Measurements from ENCODE around the gene MARCO. TPM values are rescaled to one million over a fixed set of nuclear protein-coding genes. Genes with fewer than 3 reads are reported as not detected.

The MARCO gene
- not detected for polyA plus RNA-seq (2013, experiment 1 of 2)
- polyA plus RNA-seq (2013, experiment 2 of 2) = not detected

GRCh38 chr2:118942031-118942430, at the start of gene MARCO:
MARCO (plus strand) TSS chr2:118942194; CDS start chr2:118942301, 107 bp downstream.
- H3K27me3 ChIP-seq (ENCODE audit: insufficient read depth, low read length) = no peaks in the 10 kb centered on the region

GRCh38 chr2:118893100-118893499, 48.9 kb upstream of the MARCO start:
- Histone ChIP-seq H3K27me3 (ENCODE audit: insufficient read depth, low read length) (no peaks in the 10 kb centered on the region), H3K9ac (ENCODE audit: low read depth, low read length) (no peak overlapping the region), H3K9me3 (ENCODE audit: insufficient read depth, low read depth, low read length) (peaks cover 13% of the 10 kb centered on the region), H3K27ac (ENCODE audit: low read depth, low read length) (no peak overlapping the region), H3K36me3 (ENCODE audit: insufficient read depth, low read length) (no peaks in the 10 kb centered on the region), H3K4me3 (ENCODE audit: low read length) (no peak overlapping the region), H3K4me1 (ENCODE audit: insufficient read depth, low read length) (no peaks in the 10 kb centered on the region)
- 96% methylated on average over 3 of the region's 3 CpGs for WGBS

More at GRCh38 chr2:118942031-118942430, at the start of gene MARCO:
- WGBS = 92% methylated on average over 7 of the region's 7 CpGs
- Histone ChIP-seq H3K36me3 (ENCODE audit: insufficient read depth, low read length) (no peaks in the 10 kb centered on the region), H3K4me3 (ENCODE audit: low read length) (no peak within 1 kb of the TSS), H3K4me1 (ENCODE audit: insufficient read depth, low read length) (no peaks in the 10 kb centered on the region), H3K27ac (ENCODE audit: low read depth, low read length) (no peak within 1 kb of the TSS), H3K9ac (ENCODE audit: low read depth, low read length) (no peak within 1 kb of the TSS), H3K9me3 (ENCODE audit: insufficient read depth, low read depth, low read length) (no peaks in the 10 kb centered on the region)

GRCh38 chr2:118902266-118903028, 39.5 kb upstream of the MARCO start:
- WGBS = 89% methylated on average over 11 of the region's 11 CpGs
- H3K4me1 ChIP-seq (ENCODE audit: insufficient read depth, low read length) = no peaks in the 10 kb centered on the region
- H3K9ac ChIP-seq (ENCODE audit: low read depth, low read length) = no peak overlapping the region
- H3K9me3 ChIP-seq (ENCODE audit: insufficient read depth, low read depth, low read length) = no peaks in the 10 kb centered on the region
- no peak overlapping the region for H3K27ac ChIP-seq (ENCODE audit: low read depth, low read length)
- no peaks in the 10 kb centered on the region for H3K36me3 ChIP-seq (ENCODE audit: insufficient read depth, low read length)
- no peak overlapping the region for H3K4me3 ChIP-seq (ENCODE audit: low read length)
- no peaks in the 10 kb centered on the region for H3K27me3 ChIP-seq (ENCODE audit: insufficient read depth, low read length)

GRCh38 chr2:118903029-118903351, 39.0 kb upstream of the MARCO start:
- Histone ChIP-seq H3K36me3 (ENCODE audit: insufficient read depth, low read length) (no peaks in the 10 kb centered on the region), H3K4me1 (ENCODE audit: insufficient read depth, low read length) (no peaks in the 10 kb centered on the region), H3K27ac (ENCODE audit: low read depth, low read length) (no peak overlapping the region), H3K27me3 (ENCODE audit: insufficient read depth, low read length) (no peaks in the 10 kb centered on the region), H3K9ac (ENCODE audit: low read depth, low read length) (no peak overlapping the region), H3K9me3 (ENCODE audit: insufficient read depth, low read depth, low read length) (no peaks in the 10 kb centered on the region), H3K4me3 (ENCODE audit: low read length) (no peak overlapping the region)
- 90% methylated on average over 2 of the region's 2 CpGs for WGBS

DNA sequence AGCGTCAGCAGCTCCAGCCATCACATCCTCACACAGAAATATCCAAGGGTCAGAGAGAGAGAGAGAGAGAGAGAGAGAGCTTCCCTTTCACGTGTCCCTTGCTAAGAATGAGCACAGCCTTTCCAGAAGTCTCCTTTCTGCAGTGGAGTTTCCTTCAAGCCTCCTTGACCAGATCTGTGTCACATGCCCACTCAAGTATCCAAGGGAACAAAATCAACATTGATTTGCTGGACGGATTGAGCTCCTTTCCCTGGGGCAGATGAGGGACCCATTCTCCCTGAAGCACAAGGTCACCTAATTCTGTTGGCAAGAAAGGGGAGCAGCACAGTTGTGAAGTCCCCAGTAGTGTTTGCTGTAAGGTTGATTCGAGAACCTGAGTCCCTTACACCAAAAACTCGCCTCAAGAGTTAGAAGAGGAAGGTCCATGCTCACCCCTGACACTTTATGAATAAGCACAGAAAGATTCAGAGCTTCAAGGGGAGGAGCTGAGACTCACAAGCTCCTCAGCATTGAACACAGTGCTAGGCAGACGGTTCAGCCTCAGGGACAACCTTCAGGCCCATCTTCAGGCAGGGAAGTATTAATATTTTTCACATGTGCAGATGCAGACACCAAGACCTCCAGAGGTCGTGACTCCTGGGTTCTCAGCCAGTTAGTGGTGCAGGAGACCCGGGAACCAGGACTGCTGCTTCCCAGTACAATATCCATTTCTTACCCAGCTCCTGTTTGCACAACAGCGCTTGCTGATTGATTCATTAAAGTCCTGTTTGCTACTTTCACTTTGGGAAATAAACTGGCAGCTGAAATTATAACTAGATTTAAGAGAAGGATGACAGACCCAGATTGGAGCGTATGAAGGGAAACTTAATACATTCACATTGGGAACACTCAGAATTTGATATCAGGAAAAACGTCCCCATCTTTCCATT, 38.2 kb upstream of the MARCO start:
- 79% methylated on average over 11 of the region's 11 CpGs for WGBS
- Histone ChIP-seq H3K4me3 (ENCODE audit: low read length) (no peak overlapping the region), H3K27ac (ENCODE audit: low read depth, low read length) (no peak overlapping the region), H3K36me3 (ENCODE audit: insufficient read depth, low read length) (no peaks in the 10 kb centered on the region), H3K9me3 (ENCODE audit: insufficient read depth, low read depth, low read length) (no peaks in the 10 kb centered on the region), H3K4me1 (ENCODE audit: insufficient read depth, low read length) (no peaks in the 10 kb centered on the region), H3K9ac (ENCODE audit: low read depth, low read length) (no peak overlapping the region), H3K27me3 (ENCODE audit: insufficient read depth, low read length) (no peaks in the 10 kb centered on the region)

- Histone ChIP-seq H3K4me1 (ENCODE audit: insufficient read depth, low read length) (no peaks in the 10 kb centered on the region), H3K4me3 (ENCODE audit: low read length) (no peak overlapping the region), H3K27ac (ENCODE audit: low read depth, low read length) (no peak overlapping the region), H3K36me3 (ENCODE audit: insufficient read depth, low read length) (no peaks in the 10 kb centered on the region), H3K9me3 (ENCODE audit: insufficient read depth, low read depth, low read length) (no peaks in the 10 kb centered on the region), H3K9ac (ENCODE audit: low read depth, low read length) (no peak overlapping the region), H3K27me3 (ENCODE audit: insufficient read depth, low read length) (no peaks in the 10 kb centered on the region)
- 97% methylated on average over 3 of the region's 3 CpGs for WGBS
Observed at GRCh38 chr2:118905206-118905605, 36.8 kb upstream of the MARCO start.

GRCh38 chr2:118906186-118906585, 35.8 kb upstream of the MARCO start:
- Histone ChIP-seq H3K4me1 (ENCODE audit: insufficient read depth, low read length) (no peaks in the 10 kb centered on the region), H3K9me3 (ENCODE audit: insufficient read depth, low read depth, low read length) (no peaks in the 10 kb centered on the region), H3K9ac (ENCODE audit: low read depth, low read length) (no peak overlapping the region), H3K27me3 (ENCODE audit: insufficient read depth, low read length) (no peaks in the 10 kb centered on the region), H3K36me3 (ENCODE audit: insufficient read depth, low read length) (no peaks in the 10 kb centered on the region), H3K27ac (ENCODE audit: low read depth, low read length) (no peak overlapping the region), H3K4me3 (ENCODE audit: low read length) (no peak overlapping the region)
- WGBS = 95% methylated on average over 4 of the region's 4 CpGs

DNA sequence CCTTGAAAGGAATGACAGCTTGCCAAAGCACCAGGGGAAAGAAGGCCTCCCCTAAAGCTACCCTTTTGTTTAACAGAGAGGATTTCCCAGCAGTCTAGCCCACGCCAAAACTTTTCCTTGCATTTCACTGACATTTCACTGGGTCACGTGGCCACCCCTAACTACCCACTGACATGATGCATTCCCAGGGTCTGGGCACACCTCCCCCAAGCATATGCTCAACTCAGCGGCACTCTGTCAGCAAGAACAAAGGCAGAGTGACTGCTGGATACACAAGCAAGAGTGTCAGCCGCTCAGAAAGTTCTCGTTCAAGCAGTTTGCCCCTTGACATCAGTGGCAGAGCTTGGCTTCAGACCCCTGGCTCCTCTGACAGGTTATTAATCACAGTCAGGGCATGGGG, 34.2 kb upstream of the MARCO start:
- Histone ChIP-seq H3K36me3 (ENCODE audit: insufficient read depth, low read length) (no peaks in the 10 kb centered on the region), H3K9me3 (ENCODE audit: insufficient read depth, low read depth, low read length) (no peaks in the 10 kb centered on the region), H3K4me3 (ENCODE audit: low read length) (no peak overlapping the region), H3K27me3 (ENCODE audit: insufficient read depth, low read length) (no peaks in the 10 kb centered on the region), H3K27ac (ENCODE audit: low read depth, low read length) (no peak overlapping the region), H3K4me1 (ENCODE audit: insufficient read depth, low read length) (no peaks in the 10 kb centered on the region), H3K9ac (ENCODE audit: low read depth, low read length) (no peak overlapping the region)
- 81% methylated on average over 4 of the region's 5 CpGs for WGBS

DNA sequence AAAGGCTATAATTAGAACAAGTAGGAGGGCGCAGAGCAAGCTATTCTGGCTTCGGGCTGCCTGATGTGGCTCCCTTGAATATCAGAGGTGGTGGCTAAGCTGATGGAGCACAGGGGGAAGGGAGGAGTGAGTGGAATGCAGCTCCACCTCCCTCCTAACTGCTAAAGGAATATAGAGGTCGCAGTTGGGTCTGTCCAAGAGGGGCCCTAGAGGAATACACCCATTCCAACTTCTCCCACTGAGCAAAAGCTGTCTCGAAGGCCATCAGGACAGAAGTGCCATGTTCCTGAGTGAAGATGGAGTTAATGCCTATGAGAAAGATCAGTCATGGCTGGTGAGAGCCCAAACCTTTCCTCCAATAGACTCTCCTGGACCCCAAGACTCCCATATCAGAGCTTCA, 32.8 kb upstream of the MARCO start:
- Histone ChIP-seq H3K36me3 (ENCODE audit: insufficient read depth, low read length) (no peaks in the 10 kb centered on the region), H3K9ac (ENCODE audit: low read depth, low read length) (no peak overlapping the region), H3K27me3 (ENCODE audit: insufficient read depth, low read length) (no peaks in the 10 kb centered on the region), H3K9me3 (ENCODE audit: insufficient read depth, low read depth, low read length) (no peaks in the 10 kb centered on the region), H3K4me3 (ENCODE audit: low read length) (no peak overlapping the region), H3K4me1 (ENCODE audit: insufficient read depth, low read length) (no peaks in the 10 kb centered on the region), H3K27ac (ENCODE audit: low read depth, low read length) (no peak overlapping the region)
- 97% methylated on average over 4 of the region's 4 CpGs for WGBS

DNA sequence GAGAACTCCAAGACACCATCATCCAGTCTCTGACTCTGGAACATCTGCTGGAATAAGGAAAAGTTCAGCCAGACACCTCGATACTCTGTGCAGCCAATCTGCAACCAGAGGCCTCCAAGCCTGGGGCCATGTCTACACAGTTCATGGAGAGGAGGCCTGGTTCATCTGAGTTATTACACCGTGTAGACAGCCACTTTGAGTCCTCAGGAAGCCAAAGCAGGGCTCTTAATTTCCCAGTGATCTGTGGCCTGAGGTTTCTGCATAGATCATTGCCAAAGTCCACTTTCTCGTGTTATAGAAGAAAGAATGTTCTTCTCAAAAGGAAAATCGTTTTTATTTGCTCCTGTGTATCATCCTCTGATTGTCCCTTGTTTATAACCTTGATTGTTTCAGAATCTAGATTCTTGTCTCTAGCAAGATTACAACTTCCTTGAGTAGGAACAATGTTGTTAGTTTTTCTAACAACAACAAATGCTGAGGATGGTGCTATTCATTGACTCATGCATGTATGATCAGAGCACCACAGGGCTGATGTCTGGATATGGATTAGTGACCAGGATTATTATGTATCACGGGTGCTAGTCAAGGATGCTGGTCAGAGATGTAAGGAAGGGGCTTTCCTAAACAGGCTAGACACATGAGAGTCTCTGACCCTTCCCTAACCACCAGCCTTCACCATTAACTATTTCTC, 30.7 kb upstream of the MARCO start:
- Histone ChIP-seq H3K9me3 (ENCODE audit: insufficient read depth, low read depth, low read length) (no peaks in the 10 kb centered on the region), H3K36me3 (ENCODE audit: insufficient read depth, low read length) (no peaks in the 10 kb centered on the region), H3K27ac (ENCODE audit: low read depth, low read length) (no peak overlapping the region), H3K4me1 (ENCODE audit: insufficient read depth, low read length) (no peaks in the 10 kb centered on the region), H3K27me3 (ENCODE audit: insufficient read depth, low read length) (no peaks in the 10 kb centered on the region), H3K4me3 (ENCODE audit: low read length) (no peak overlapping the region), H3K9ac (ENCODE audit: low read depth, low read length) (no peak overlapping the region)
- WGBS = 83% methylated on average over 5 of the region's 5 CpGs

DNA sequence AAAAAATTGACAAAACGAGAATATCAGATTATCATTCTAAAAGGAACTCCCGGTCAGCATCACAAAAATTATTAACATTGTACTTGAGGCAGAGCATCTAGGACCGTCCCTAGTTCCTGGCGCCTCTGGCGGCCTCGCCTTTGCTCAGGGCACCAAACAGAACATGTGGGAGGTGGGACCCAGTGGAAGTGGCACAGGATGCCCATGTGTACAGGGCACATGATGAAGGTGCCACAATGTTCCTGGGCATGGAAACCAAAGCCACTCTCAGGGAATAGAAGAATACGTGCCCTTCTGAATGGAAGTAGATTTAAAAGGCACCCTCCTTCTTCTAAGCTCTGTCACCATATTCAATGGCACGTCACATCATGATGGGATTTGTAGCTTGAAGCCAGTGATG, 30.1 kb upstream of the MARCO start:
- Histone ChIP-seq H3K4me1 (ENCODE audit: insufficient read depth, low read length) (no peaks in the 10 kb centered on the region), H3K36me3 (ENCODE audit: insufficient read depth, low read length) (no peaks in the 10 kb centered on the region), H3K9me3 (ENCODE audit: insufficient read depth, low read depth, low read length) (no peaks in the 10 kb centered on the region), H3K27me3 (ENCODE audit: insufficient read depth, low read length) (no peaks in the 10 kb centered on the region), H3K27ac (ENCODE audit: low read depth, low read length) (no peak overlapping the region), H3K9ac (ENCODE audit: low read depth, low read length) (no peak overlapping the region), H3K4me3 (ENCODE audit: low read length) (no peak overlapping the region)
- 91% methylated on average over 8 of the region's 8 CpGs for WGBS

Measured in HUES64 (cell line).